Keratinocyte (primary cell): ENCODE measurements around the gene BRD3OS. TPM values are rescaled to one million over a fixed set of nuclear protein-coding genes. Genes with fewer than 3 reads are reported as not detected.

ENCODE experiments used
- DNase-seq: peaks from one replicate; pipeline ENCODE4 v3.0.0-alpha.2; 2011; ENCODE audit warnings: low read depth, missing footprints, low spot score
- FAIRE-seq: peaks from 2 replicates; lab custom pipeline; 2011; peaks lifted over from hg19 to GRCh38; lab: Jason Lieb, UNC
- H2AFZ ChIP-seq: 2 replicates; pipeline ENCODE4 v1.6.0; 2012; ENCODE audit warnings: low read length, control low read depth, inconsistent platforms; ENCODE audit not compliant: control insufficient read depth
- H3K27ac ChIP-seq: 2 replicates; pipeline ENCODE4 v1.5.1; 2011; ENCODE audit warnings: low read length; ENCODE audit not compliant: control insufficient read depth, insufficient read depth
- H3K27me3 ChIP-seq: 3 replicates; pipeline ENCODE4 v1.6.0; 2011; ENCODE audit warnings: low read length; ENCODE audit not compliant: control insufficient read depth, insufficient read depth; ENCODE audit errors: extremely low read depth
- H3K36me3 ChIP-seq, 2 experiments: 2 replicates in 1 of 2; 3 replicates in 1 of 2; pipeline ENCODE4 v1.5.1; 2011; ENCODE audit warnings: low read length in 2 of 2, mild to moderate bottlenecking in 1 of 2; ENCODE audit not compliant: control insufficient read depth in 2 of 2, insufficient read depth in 2 of 2; ENCODE audit errors: extremely low read depth in 1 of 2
- H3K4me1 ChIP-seq: 3 replicates; pipeline ENCODE4 v1.5.1; 2011; ENCODE audit warnings: low read length; ENCODE audit not compliant: control insufficient read depth, insufficient read depth; ENCODE audit errors: extremely low read depth
- H3K4me2 ChIP-seq: 3 replicates; pipeline ENCODE4 v1.6.0; 2011; ENCODE audit warnings: low read depth, low read length; ENCODE audit not compliant: control insufficient read depth, insufficient read depth; ENCODE audit errors: extremely low read depth
- H3K4me3 ChIP-seq, 3 experiments: fragments of 200-600 bp in 1 of 3; sonication (generic) in 1 of 3; 2 replicates in 2 of 3; 3 replicates in 1 of 3; pipeline ENCODE4 v1.5.1; 2011 to 2016; ENCODE audit warnings: low read length in 3 of 3, mild to moderate bottlenecking in 3 of 3, control low read depth in 2 of 3, inconsistent platforms in 1 of 3, low read depth in 1 of 3, mixed read lengths in 1 of 3, mixed run types in 1 of 3, moderate library complexity in 1 of 3; ENCODE audit not compliant: control insufficient read depth in 2 of 3, insufficient read depth in 2 of 3; ENCODE audit errors: extremely low read depth in 1 of 3
- H3K79me2 ChIP-seq: 2 replicates; pipeline ENCODE4 v1.6.0; 2012; ENCODE audit warnings: low read length; ENCODE audit not compliant: control insufficient read depth, insufficient read depth
- H3K9ac ChIP-seq: 3 replicates; pipeline ENCODE4 v1.6.0; 2011; ENCODE audit warnings: low read length; ENCODE audit not compliant: control insufficient read depth, insufficient read depth; ENCODE audit errors: extremely low read depth
- H3K9me1 ChIP-seq: 3 replicates; pipeline ENCODE4 v1.6.0; 2011; ENCODE audit warnings: low read length; ENCODE audit not compliant: control insufficient read depth, insufficient read depth; ENCODE audit errors: extremely low read depth
- H3K9me3 ChIP-seq: 2 replicates; pipeline ENCODE4 v1.5.1; 2012; ENCODE audit warnings: low read depth, low read length; ENCODE audit not compliant: control insufficient read depth
- H4K20me1 ChIP-seq: 3 replicates; pipeline ENCODE4 v1.6.0; 2011; ENCODE audit warnings: low read length; ENCODE audit not compliant: control insufficient read depth, insufficient read depth; ENCODE audit errors: extremely low read depth
- EZH2 ChIP-seq: IDR thresholded peaks from one replicate; pipeline ENCODE4 v1.6.1; 2012; ENCODE audit warnings: inconsistent platforms, mild to moderate bottlenecking, low read length, moderate library complexity
- dilution Hi-C: fragments of 300-500 bp; cut with MboI; formaldehyde crosslinking; loops from one replicate; pipeline ENCODE4 v1.7.0; 2020; ENCODE audit warnings: low sequenced_read_pairs; ENCODE audit not compliant: extremely low pct_ligation_motif_present
- polyA plus RNA-seq, 5 experiments: library from polyadenylated mRNA; depleted of rRNA in 3 of 5; stranded (reverse) in 3 of 5; stranded (forward) in 1 of 5; unstranded in 1 of 5; fragments of >200 nt; gene quantifications; 1 replicate in 1 of 5; 2 replicates in 3 of 5; 3 replicates in 1 of 5; pipeline versions ENCODE4 v1.2.1 to v1.2.3, GENCODE V29; 2011 to 2012; ENCODE audit warnings: missing spikeins in 2 of 5, low read depth in 1 of 5, low replicate concordance in 1 of 5
- TF ChIP-seq, protein P1 (sequence below), 3 experiments: IDR thresholded peaks in 1 of 3; conservative IDR thresholded peaks in 1 of 3; optimal IDR thresholded peaks in 1 of 3; 2 replicates in 2 of 3; 3 replicates in 1 of 3; pipeline versions ENCODE3 to v1.5.1; 2011; ENCODE audit warnings: low read length in 3 of 3, mild to moderate bottlenecking in 3 of 3, moderate library complexity in 2 of 3, control low read depth in 1 of 3, inconsistent platforms in 1 of 3; ENCODE audit not compliant: insufficient read depth in 2 of 3; ENCODE audit errors: extremely low read depth in 1 of 3

Gene BRD3OS
- polyA plus RNA-seq, 1 donor (not counting 4 experiments of a cell fraction or from before 2014, with no cell fraction given), result 8.5 TPM

GRCh38 chr9:134052491-134052890, 27.2 kb downstream of the BRD3OS start:
- dilution Hi-C loops, result no loop called here
- peaks cover 10 to 11% of the 10 kb centered on the region in 2 experiments for H3K36me3 ChIP-seq

GRCh38 chr9:134052941-134053340, 27.7 kb downstream of the BRD3OS start:
- H3K4me3 ChIP-seq, result no peak overlapping the region
- no peak overlapping the region for H3K4me2 ChIP-seq
- peaks cover 9 to 11% of the 10 kb centered on the region in 2 experiments for H3K36me3 ChIP-seq
- no peaks in the 10 kb centered on the region for H3K27me3 ChIP-seq
- H3K9ac ChIP-seq, result no peak overlapping the region
- no peak overlapping the region for H2AFZ ChIP-seq
- DNase-seq (no peak), FAIRE-seq (no peak)
- H3K4me1 ChIP-seq, result peaks cover 23% of the 10 kb centered on the region
- TF ChIP-seq, protein P1, sequence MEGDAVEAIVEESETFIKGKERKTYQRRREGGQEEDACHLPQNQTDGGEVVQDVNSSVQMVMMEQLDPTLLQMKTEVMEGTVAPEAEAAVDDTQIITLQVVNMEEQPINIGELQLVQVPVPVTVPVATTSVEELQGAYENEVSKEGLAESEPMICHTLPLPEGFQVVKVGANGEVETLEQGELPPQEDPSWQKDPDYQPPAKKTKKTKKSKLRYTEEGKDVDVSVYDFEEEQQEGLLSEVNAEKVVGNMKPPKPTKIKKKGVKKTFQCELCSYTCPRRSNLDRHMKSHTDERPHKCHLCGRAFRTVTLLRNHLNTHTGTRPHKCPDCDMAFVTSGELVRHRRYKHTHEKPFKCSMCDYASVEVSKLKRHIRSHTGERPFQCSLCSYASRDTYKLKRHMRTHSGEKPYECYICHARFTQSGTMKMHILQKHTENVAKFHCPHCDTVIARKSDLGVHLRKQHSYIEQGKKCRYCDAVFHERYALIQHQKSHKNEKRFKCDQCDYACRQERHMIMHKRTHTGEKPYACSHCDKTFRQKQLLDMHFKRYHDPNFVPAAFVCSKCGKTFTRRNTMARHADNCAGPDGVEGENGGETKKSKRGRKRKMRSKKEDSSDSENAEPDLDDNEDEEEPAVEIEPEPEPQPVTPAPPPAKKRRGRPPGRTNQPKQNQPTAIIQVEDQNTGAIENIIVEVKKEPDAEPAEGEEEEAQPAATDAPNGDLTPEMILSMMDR (optimal IDR thresholded peaks at IDR 0.05 in 1 of 3, IDR thresholded peaks at IDR 0.05 in 1 of 3, conservative IDR thresholded peaks at IDR 0.05 in 1 of 3; ENCODE audit: extremely low read depth in 1 of 3, insufficient read depth in 2 of 3, low read length in 3 of 3), result no peak
- TF ChIP-seq EZH2, result no peak
- H3K79me2 ChIP-seq, result peaks cover 22% of the 10 kb centered on the region
- peaks cover 12% of the 10 kb centered on the region for H4K20me1 ChIP-seq
- peaks cover 3% of the 10 kb centered on the region for H3K9me1 ChIP-seq
- H3K9me3 ChIP-seq, result no peaks in the 10 kb centered on the region
- dilution Hi-C loops, result no loop called here
- H3K27ac ChIP-seq, result no peak overlapping the region

More at GRCh38 chr9:134052491-134052890, 27.2 kb downstream of the BRD3OS start:
- H3K9me1 ChIP-seq, result peaks cover 3% of the 10 kb centered on the region
- peaks cover 20% of the 10 kb centered on the region for H3K79me2 ChIP-seq
- no peaks in the 10 kb centered on the region for H3K27me3 ChIP-seq
- H3K9ac ChIP-seq, result no peak overlapping the region
- no peak overlapping the region for H3K27ac ChIP-seq
- FAIRE-seq, result no peak
- no peaks in the 10 kb centered on the region for H3K9me3 ChIP-seq
- H3K4me2 ChIP-seq, result no peak overlapping the region
- no peak overlapping the region for H3K4me3 ChIP-seq
- no peak for DNase-seq
- peaks cover 12% of the 10 kb centered on the region for H4K20me1 ChIP-seq
- H3K4me1 ChIP-seq, result peaks cover 23% of the 10 kb centered on the region
- H2AFZ ChIP-seq, result no peak overlapping the region
- no peak for TF ChIP-seq EZH2
- TF ChIP-seq, protein P1 (optimal IDR thresholded peaks at IDR 0.05 in 1 of 3, IDR thresholded peaks at IDR 0.05 in 1 of 3, conservative IDR thresholded peaks at IDR 0.05 in 1 of 3; ENCODE audit: extremely low read depth in 1 of 3, insufficient read depth in 2 of 3, low read length in 3 of 3), result no peak
